ENCODE data around the gene FUZ.

DNA sequence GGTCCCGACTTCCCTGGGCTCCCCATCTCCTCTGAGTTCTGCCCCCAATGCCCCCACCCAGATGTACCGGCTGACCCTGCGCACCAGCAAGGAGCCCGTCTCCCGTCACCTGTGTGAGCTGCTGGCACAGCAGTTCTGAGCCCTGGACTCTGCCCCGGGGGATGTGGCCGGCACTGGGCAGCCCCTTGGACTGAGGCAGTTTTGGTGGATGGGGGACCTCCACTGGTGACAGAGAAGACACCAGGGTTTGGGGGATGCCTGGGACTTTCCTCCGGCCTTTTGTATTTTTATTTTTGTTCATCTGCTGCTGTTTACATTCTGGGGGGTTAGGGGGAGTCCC lies 6.5 kb downstream of the FUZ start:
- TF ChIP-seq CTCF (IDR thresholded peaks at IDR 0.05) (no peak), POLR2A (IDR thresholded peaks at IDR 0.05) (no peak)

Measured in sigmoid colon (tissue), 3 donors.